BE2C (cell line): ENCODE measurements around the gene MGAT5.

Source experiments
- DNase-seq: peaks from one replicate; pipeline ENCODE4 v3.0.0-alpha.2; 2020
- H3K27me3 ChIP-seq: fragments of 250-450 bp; sonication (Bioruptor Pico); 2 replicates; pipeline ENCODE4 v1.5.1; 2020; ENCODE audit warnings: mild to moderate bottlenecking
- H3K36me3 ChIP-seq: fragments of 250-450 bp; sonication (Bioruptor Pico); 2 replicates; pipeline ENCODE4 v1.5.1; 2020; ENCODE audit warnings: mild to moderate bottlenecking
- H3K4me1 ChIP-seq: fragments of 250-450 bp; sonication (Bioruptor Pico); 2 replicates; pipeline ENCODE4 v1.5.1; 2020
- H3K4me3 ChIP-seq: 2 replicates; pipeline ENCODE4 v1.5.1; 2011; ENCODE audit warnings: low read depth, low read length
- H3K9me3 ChIP-seq: fragments of 250-450 bp; sonication (Bioruptor Pico); 2 replicates; pipeline ENCODE4 v1.5.1; 2020
- TF ChIP-seq, protein P1 (sequence below): IDR thresholded peaks from 2 replicates; pipeline ENCODE4 v1.5.1; 2012; ENCODE audit warnings: mild to moderate bottlenecking, low read depth, low read length

The MGAT5 gene

DNA sequence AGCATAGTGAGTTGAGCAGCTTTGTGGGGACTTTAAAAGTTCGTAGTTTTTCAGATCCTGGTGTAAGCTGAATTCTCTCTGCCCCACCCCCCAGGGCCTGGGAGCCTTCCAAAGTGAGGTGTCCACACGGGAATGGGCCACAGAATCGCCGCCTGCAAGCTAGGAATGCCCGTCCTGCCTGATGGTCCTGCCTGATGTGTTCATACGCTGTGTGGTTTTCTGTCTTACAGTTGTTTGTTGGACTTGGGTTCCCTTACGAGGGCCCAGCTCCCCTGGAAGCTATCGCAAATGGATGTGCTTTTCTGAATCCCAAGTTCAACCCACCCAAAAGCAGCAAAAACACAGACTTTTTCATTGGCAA, 158.7 kb downstream of the MGAT5 start:
- no peaks in the 10 kb centered on the region for H3K9me3 ChIP-seq
- H3K36me3 ChIP-seq: no peaks in the 10 kb centered on the region
- no peak overlapping the region for H3K4me3 ChIP-seq
- TF ChIP-seq, protein P1, sequence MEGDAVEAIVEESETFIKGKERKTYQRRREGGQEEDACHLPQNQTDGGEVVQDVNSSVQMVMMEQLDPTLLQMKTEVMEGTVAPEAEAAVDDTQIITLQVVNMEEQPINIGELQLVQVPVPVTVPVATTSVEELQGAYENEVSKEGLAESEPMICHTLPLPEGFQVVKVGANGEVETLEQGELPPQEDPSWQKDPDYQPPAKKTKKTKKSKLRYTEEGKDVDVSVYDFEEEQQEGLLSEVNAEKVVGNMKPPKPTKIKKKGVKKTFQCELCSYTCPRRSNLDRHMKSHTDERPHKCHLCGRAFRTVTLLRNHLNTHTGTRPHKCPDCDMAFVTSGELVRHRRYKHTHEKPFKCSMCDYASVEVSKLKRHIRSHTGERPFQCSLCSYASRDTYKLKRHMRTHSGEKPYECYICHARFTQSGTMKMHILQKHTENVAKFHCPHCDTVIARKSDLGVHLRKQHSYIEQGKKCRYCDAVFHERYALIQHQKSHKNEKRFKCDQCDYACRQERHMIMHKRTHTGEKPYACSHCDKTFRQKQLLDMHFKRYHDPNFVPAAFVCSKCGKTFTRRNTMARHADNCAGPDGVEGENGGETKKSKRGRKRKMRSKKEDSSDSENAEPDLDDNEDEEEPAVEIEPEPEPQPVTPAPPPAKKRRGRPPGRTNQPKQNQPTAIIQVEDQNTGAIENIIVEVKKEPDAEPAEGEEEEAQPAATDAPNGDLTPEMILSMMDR: no peak
- H3K27me3 ChIP-seq: no peaks in the 10 kb centered on the region
- no peak for DNase-seq
- peaks cover 14% of the 10 kb centered on the region for H3K4me1 ChIP-seq

DNA sequence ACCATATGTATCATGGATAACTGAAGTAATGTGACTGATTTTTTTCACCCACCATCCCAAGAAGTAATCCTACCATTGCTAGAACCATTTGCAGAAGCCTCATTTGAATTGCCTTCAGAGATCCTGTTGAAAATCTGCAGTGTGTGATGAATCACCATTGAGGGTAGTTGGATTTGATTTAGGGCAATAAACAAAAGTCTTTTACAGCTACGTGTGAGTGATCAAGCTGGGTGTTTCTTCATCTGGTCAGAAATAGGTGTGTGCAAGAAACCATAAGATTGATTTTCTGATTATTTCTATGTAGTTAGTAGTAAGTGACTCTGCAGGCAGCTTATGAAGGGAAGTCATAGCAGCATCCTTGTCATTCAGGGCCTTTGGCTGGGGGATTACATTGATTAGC, 159.6 kb downstream of the MGAT5 start:
- no peaks in the 10 kb centered on the region for H3K27me3 ChIP-seq
- no peak overlapping the region for H3K4me3 ChIP-seq
- H3K36me3 ChIP-seq: no peaks in the 10 kb centered on the region
- H3K9me3 ChIP-seq: no peaks in the 10 kb centered on the region
- peaks cover 14% of the 10 kb centered on the region for H3K4me1 ChIP-seq
- no peak for DNase-seq
- TF ChIP-seq, protein P1: no peak

DNA sequence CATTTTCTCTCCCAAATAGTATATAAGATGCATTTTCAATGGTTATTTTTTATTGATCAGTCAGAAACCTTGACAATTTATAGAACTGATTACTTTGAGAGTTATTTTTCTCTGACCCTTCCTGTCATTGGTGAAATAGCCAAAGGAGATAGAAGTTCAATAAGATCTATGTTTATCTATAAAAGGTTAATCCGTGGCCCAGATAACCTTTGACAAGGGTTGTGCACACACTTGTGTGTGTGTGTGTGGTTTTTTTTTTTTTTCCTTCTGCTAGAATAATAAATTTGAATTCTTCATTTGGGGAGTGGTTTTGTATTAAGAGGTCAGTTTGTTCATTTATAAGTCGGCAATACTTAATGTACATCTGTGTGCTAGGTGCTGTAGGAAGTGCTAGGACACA, 160.0 kb downstream of the MGAT5 start:
- TF ChIP-seq, protein P1: no peak
- Histone ChIP-seq H3K27me3 (no peaks in the 10 kb centered on the region), H3K4me1 (peaks cover 14% of the 10 kb centered on the region), H3K9me3 (no peaks in the 10 kb centered on the region), H3K36me3 (no peaks in the 10 kb centered on the region), H3K4me3 (no peak overlapping the region)
- DNase-seq: no peak

DNA sequence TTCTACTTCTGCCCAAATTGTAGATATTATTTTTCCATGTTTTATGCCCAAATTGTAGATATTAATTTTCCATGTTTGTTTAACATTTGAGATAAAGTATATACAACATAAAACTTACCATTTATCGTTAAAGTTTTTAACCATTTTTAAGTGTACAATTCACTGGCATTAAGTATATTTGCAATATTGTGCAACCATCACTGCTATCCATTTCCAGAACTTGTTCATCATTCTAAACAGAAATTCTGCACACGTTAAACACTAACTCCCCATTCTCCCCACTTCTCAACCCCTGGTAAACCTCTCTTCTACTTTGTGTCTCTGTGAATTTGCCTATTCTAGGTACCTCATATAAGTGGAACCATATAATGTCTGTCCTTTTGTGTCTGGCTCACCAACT, 162.1 kb downstream of the MGAT5 start:
- H3K9me3 ChIP-seq: no peaks in the 10 kb centered on the region
- H3K27me3 ChIP-seq: no peaks in the 10 kb centered on the region
- no peak overlapping the region for H3K4me3 ChIP-seq
- H3K36me3 ChIP-seq: no peaks in the 10 kb centered on the region
- no peak for DNase-seq
- H3K4me1 ChIP-seq: peaks cover 5% of the 10 kb centered on the region
- TF ChIP-seq, protein P1: no peak

DNA sequence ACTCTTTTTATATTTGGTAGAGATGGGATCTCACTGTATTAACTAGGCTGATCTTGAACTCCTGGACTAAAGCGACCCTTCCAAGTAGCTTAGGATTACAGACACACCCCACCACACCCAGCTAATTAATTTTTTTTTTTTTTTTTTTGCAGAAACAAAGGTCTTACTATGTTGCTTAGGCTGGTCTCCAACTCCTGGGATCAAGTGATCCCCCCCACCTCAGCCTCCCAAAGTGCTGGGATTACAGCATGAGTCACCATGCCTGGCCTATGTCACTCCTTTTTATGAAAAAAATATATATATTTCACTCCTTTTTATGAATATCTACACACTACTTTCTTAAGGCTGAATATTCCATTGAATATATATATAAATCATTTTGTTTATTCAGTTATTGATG, 162.8 kb downstream of the MGAT5 start:
- Histone ChIP-seq H3K4me1 (peaks cover 2% of the 10 kb centered on the region; the same call in 1 of the 2 replicates), H3K36me3 (no peaks in the 10 kb centered on the region), H3K4me3 (no peak overlapping the region), H3K27me3 (no peaks in the 10 kb centered on the region), H3K9me3 (no peaks in the 10 kb centered on the region)
- TF ChIP-seq, protein P1: no peak
- DNase-seq: no peak

DNA sequence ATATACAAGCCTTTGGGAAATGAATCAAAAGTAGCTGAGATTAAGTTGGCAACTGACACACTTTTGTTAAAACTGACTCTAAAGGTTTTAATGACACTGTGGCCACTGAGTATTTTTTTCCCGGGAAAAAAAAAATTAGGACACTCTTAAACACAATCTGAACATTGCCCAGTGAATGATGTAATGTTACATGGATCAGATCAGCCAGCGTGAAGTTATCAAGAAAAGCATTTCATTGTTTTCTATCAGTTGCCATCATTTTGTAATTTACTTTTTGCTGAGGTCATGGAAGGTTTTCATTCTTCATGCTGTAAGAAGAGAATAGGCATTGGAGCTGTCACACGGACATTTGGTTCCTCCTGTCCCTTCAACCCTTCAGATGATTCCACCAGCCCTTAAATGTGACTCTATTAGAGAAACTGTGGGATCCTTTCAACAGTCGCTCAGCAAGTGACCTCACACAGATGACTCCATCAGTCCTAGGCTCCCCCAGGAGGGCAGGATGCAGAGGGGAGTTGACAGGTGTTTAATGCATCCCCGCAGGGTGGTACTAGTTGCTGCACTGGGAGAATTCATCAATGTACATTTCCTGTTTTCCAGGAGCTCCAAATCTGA, 164.2 kb downstream of the MGAT5 start:
- H3K4me1 ChIP-seq: no peaks in the 10 kb centered on the region
- no peaks in the 10 kb centered on the region for H3K27me3 ChIP-seq
- DNase-seq: no peak
- TF ChIP-seq, protein P1: no peak
- no peak overlapping the region for H3K4me3 ChIP-seq
- no peaks in the 10 kb centered on the region for H3K9me3 ChIP-seq
- no peaks in the 10 kb centered on the region for H3K36me3 ChIP-seq
